NCI-H1694 treated with DMSO at 0.1 percent for 48 hours (cell line): ENCODE measurements around the gene ABCA2.

Experiments
- DNase-seq: peaks from one replicate; lab custom pipeline; 2025; lab: John Stamatoyannopoulos, UW

Gene ABCA2

GRCh38 chr9:137030538-137031527, 2.8 kb upstream of the ABCA2 start:
- no peak for DNase-seq

GRCh38 chr9:137030006-137030405, 2.0 kb upstream of the ABCA2 start:
- DNase-seq = no peak

GRCh38 chr9:137029058-137029936, 1.3 kb upstream of the ABCA2 start:
- DNase-seq = no peak

DNA sequence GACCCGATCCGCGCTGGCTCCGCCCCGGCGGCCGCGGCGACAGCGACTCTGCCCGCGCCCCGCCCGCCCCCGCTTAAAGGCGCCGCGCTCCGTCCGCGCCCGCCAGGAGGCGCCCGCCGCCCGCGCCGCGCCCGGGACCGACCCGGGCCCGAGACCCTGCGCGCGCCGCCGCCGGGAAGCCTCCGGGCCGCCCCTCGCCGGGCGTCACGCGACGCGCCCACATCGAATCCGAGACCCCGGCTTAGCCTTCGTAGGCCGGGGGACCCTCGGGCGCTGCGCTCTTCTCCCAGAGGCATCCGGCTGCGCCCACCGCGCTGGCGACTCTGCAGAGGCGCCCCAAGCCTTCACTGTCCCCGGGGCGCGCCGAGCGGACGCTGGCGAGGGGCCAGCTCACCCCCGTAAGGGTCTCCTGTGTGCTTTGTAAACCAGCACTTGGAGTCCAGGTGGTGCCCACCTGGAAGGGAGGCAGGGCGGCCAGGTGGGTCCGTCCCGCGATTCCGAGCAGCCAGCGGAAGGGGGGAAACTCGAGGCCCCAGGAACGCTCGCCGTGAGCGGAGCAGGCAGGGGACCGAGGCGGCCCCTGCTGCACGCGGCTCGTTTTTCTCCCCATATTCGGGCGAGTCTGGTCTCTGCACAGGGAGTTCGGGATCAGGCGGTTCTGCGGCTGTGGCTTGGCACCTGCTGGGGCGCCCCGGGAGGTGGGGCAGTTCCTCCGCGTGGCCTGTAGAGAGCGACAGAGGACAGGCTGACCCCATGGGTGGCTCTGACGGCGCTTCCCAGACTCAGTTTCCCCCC, 423 bp upstream of the ABCA2 start:
- peak; percentile 17 for DNase-seq

DNA sequence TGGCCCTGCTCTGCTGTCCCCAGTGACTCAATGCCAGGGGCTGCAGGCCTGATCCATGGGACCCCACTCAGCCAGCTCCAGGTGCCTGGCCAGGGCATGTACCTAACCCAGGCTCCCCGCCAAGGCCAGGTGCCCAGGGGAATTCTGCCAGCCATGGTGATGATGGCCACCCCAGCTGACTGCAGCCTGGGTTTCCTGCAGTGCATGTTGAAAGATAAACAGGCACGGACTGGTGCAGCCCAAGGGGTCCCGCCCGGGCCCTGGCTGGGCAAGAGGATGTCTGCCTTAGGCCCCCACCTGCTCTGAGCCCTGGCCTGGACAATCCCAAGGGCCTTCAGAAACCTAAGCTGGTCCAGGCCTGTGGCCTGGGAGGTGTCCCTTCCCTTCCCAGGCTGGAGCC, 1.2 kb downstream of the ABCA2 start:
- no peak for DNase-seq

DNA sequence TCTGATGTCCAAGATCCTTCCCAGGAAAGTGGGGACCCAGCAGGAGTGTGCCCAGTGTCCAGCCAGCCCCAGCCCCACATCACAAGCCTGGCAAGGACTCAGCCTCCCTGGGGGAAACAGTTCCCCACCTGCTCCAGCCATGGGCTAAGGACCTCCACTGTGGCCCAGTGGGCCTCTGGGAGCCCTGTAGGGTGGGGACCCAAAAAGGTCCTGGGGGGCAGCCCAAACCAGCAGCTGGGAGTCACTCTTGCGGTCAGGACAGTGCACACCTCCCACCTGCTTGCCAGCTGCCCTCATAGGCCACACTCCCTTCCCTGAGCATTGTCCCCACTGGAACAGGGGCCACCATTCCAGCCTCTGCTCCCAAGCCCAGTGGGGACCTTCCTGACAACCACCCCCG, 1.7 kb downstream of the ABCA2 start:
- no peak for DNase-seq

GRCh38 chr9:137025517-137025966, 2.5 kb downstream of the ABCA2 start:
- DNase-seq = peak; percentile 34

DNA sequence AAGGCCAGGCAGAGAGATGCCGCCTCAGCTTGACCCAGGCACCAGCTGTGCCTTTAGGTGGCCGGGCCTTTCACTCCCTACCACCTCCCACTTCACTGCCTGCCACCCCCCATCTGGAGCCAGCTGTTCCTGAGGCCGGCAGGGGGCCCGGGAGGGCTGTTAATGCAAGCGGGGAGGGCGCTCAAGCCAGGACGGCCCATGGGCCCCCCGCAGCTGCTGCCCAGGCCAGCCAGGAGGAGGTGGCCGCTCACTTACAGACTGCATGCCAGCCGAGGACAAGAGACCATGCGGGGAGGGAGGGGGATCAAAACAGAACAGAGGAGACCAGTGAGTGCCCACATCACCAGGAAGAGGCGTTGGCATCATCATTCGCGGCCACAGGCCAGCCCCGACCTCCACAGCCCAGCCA, 4.5 kb downstream of the ABCA2 start:
- DNase-seq = no peak

- DNase-seq = no peak
These were observed 4.9 kb downstream of the ABCA2 start for GRCh38 chr9:137023157-137023556.

DNA sequence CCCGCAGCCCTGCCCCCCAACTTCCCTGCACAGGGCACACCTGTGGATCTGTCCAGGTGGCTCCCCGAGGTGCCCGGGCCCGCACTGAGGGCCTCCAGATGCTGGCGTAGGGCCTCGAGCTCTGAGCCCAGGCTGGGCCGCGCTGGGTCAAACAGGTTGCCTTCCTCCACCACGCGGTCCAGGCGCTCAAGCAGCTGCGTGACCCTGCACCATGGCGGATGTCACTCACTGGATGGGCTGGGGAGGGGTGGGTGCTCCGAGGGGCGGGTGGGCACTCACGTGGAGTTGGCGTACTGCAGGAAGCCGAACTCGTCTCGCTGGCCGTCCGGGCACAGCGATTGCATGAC, 5.4 kb downstream of the ABCA2 start:
- DNase-seq = no peak

GRCh38 chr9:137021979-137022661, 5.9 kb downstream of the ABCA2 start:
- DNase-seq = no peak

DNA sequence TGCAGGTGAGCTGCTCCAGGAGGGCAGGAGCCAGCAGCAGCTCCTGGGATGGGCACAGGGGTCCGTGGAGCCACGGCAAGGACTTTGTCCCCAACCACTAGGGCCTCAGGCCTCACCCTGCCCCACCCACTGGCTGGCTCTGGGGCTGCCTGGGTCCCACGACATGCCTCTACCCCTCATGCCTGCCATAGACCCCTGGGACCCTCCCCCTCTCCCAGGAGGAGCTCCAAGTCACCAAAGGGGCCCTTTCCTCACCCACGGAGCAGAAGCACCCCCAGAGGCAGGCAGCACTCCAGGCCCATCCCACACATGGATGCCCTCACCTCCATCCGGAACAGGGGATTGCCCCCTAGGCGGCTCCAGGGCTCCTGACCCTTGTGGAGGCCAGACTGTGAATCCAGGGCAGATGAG, 6.5 kb downstream of the ABCA2 start:
- no peak for DNase-seq

- DNase-seq = no peak
These were observed 7.1 kb downstream of the ABCA2 start for GRCh38 chr9:137020771-137021567.

DNA sequence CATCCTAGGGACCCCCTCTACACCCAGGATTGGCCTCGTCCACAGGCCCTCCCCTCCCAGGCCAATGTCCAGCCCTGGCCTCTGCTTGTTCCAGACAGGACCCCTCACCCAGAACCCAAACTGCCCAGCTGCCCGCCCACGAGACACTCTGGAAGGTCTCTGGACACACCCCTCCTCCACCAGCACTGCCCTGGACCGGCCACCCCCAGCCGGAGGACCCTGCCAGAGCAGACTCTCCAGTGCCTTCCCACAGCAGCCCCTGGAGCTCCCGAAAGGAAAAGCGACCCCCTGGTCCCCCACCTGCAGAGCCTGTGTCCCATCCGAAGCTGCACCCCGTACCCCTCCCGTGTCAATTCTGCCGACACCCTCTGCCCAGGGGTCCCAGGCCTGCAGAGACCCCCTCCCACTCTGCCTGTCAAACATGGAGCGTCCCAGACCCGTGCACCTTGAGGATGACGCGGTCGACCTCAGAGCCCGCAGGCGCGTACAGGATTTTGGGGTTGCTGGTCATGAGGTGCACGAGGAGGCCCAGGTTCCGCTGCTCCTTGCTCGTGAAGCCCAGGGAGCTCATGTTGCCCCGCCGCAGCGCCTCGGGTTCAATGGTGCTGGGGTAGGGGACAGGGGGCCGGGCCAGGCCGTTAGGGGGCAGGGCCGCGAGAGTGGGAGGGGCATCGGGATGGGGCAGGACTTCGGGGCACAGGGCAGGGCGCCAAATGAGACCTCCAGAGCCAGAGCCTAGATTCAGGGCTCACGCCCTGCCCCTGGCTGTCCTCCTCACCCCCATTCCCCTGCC, 8.0 kb downstream of the ABCA2 start:
- DNase-seq = no peak

DNA sequence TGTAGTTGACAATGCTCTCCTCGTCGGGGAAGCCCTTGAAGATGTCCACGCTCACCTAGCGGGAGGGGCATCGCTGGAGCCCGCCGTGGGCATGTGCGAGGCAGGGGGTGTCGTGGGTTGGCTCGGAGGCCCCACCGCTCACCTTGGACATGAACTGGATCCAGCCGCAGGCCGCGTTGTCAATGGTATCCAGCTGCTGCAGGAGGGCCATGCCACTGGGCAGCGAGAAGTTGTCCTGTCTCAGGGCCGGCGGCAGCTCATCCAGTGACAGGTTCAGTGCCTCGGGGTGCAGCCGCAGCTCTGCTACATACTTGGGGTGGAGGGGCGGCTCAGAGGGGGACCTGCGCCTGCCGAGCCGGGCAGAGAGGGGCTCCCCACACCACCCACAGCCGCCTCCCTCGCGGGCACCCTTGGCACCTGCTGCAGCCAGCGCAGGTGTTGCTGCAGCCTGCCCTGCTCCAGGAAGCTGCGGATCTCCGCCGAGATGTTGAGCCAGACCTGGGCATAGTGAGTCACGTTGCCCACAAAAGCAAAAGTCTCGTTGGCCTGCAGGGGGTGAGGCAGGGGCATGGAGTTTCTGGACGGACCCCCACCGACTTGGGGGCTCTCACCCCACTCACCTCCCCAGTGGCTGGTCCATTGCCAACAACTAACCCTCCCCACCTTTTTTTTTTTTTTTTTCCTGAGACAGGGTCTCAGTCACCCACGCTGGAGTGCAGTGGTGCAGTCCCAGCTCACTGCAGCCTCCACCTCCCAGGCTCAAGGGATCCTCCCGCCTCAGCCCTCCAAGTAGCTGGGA, 9.1 kb downstream of the ABCA2 start:
- no peak for DNase-seq

GRCh38 chr9:137017791-137018497, 10.1 kb downstream of the ABCA2 start:
- DNase-seq = no peak

- no peak for DNase-seq
These were observed 11.0 kb downstream of the ABCA2 start for GRCh38 chr9:137017071-137017470.

GRCh38 chr9:137016436-137016835, 11.6 kb downstream of the ABCA2 start:
- no peak for DNase-seq
